GM12878 (cell line): ENCODE data around the gene TBATA. TPM values are rescaled to one million over a fixed set of nuclear protein-coding genes. Genes with fewer than 3 reads are reported as not detected.

ENCODE experiments used
- ATAC-seq: fragments of 200-7000 bp; cut with Tn5 transposase; 3 replicates; pipeline ENCODE4 v1.9.1; 2020; ENCODE audit warnings: mild to moderate bottlenecking, moderate library complexity
- BruUV-seq: library from RNA; stranded (reverse); fragments of 400-500 nt; replicated peaks from 2 replicates; lab custom pipeline; 2021; lab: Mats Ljungman, UMichigan
- CTCF ChIA-PET: fragments of 300-600 bp; sonication (Branson Sonifier 250); formaldehyde crosslinking; extraction: SDS; loops from one replicate; lab custom pipeline; 2021; ENCODE audit warnings: inconsistent platforms; lab: Yijun Ruan, JAX
- POLR2A ChIA-PET: fragments of 350-600 bp; formaldehyde crosslinking; extraction: SDS; loops from one replicate; lab custom pipeline; 2021; ENCODE audit warnings: inconsistent platforms; lab: Charles Lee
- RAD21 ChIA-PET: fragments of 300-600 bp; sonication (Branson Sonifier 250); formaldehyde crosslinking; loops from one replicate; lab custom pipeline; 2023; ENCODE audit warnings: antibody characterized with exemption; ENCODE audit not compliant: unreplicated experiment; lab: Charles Lee
- SMC1A ChIA-PET: fragments of 300-600 bp; sonication (Branson Sonifier 250); formaldehyde crosslinking; loops from one replicate; lab custom pipeline; 2023; ENCODE audit not compliant: unreplicated experiment, uncharacterized antibody; lab: Charles Lee
- DNase-seq: peaks from one replicate; pipeline ENCODE4 v3.0.0-alpha.2; 2011; ENCODE audit warnings: low read depth, low spot score
- FAIRE-seq: peaks from 3 replicates; lab custom pipeline; 2011; peaks lifted over from hg19 to GRCh38; lab: Jason Lieb, UNC
- H2AFZ ChIP-seq: 2 replicates; pipeline ENCODE4 v1.6.0; 2011; ENCODE audit warnings: low read depth, low read length, control low read depth; ENCODE audit not compliant: control insufficient read depth
- H3K27ac ChIP-seq: 2 replicates; pipeline ENCODE4 v1.5.1; 2011; ENCODE audit warnings: control low read depth; ENCODE audit not compliant: control insufficient read depth, insufficient read depth
- H3K27me3 ChIP-seq, 2 experiments: replicated peaks in 1 of 2; 2 replicates each; pipeline versions ENCODE4 v1.6.0 to v1.6.1; 2011; ENCODE audit warnings: low read length in 1 of 2; ENCODE audit not compliant: control insufficient read depth in 2 of 2, insufficient read depth in 2 of 2
- H3K36me3 ChIP-seq, 2 experiments: 2 replicates each; pipeline ENCODE4 v1.5.1; 2011; ENCODE audit warnings: low read length in 1 of 2; ENCODE audit not compliant: control insufficient read depth in 2 of 2, insufficient read depth in 2 of 2
- H3K4me1 ChIP-seq: 2 replicates; pipeline ENCODE4 v1.6.1; 2011; ENCODE audit warnings: mild to moderate bottlenecking, low read length, moderate library complexity, mixed read lengths; ENCODE audit not compliant: control insufficient read depth, insufficient read depth
- H3K4me2 ChIP-seq: 2 replicates; pipeline ENCODE4 v1.6.0; 2011; ENCODE audit warnings: control low read depth; ENCODE audit not compliant: control insufficient read depth, insufficient read depth
- H3K4me3 ChIP-seq: fragments of 200-600 bp; sonication (generic); 2 replicates; pipeline ENCODE4 v1.5.1; 2016
- H3K79me2 ChIP-seq: 2 replicates; pipeline ENCODE4 v1.6.0; 2011; ENCODE audit warnings: low read length; ENCODE audit not compliant: control insufficient read depth, insufficient read depth
- H3K9ac ChIP-seq: 2 replicates; pipeline ENCODE4 v1.8.0; 2011; ENCODE audit warnings: low read length, control low read depth, mixed read lengths; ENCODE audit not compliant: control insufficient read depth, insufficient read depth
- H3K9me3 ChIP-seq: replicated peaks from 3 replicates; pipeline ENCODE4 v1.5.1; 2011; ENCODE audit warnings: mild to moderate bottlenecking, low read length; ENCODE audit not compliant: control insufficient read depth, insufficient read depth
- H4K20me1 ChIP-seq: 2 replicates; pipeline ENCODE4 v1.6.0; 2011; ENCODE audit not compliant: control insufficient read depth, insufficient read depth
- BCL11A ChIP-seq: IDR thresholded peaks from 2 replicates; pipeline ENCODE4 v1.6.1; 2011; ENCODE audit warnings: low read depth, low read length
- GATAD2B ChIP-seq: fragments of 450-650 bp; conservative IDR thresholded peaks from 2 replicates; pipeline ENCODE4 v1.6.1; 2017; ENCODE audit warnings: low read depth, mild to moderate bottlenecking, moderate library complexity
- HDGF ChIP-seq: fragments of 450-650 bp; IDR thresholded peaks from 2 replicates; pipeline ENCODE4 v1.6.1; 2016; ENCODE audit warnings: antibody characterized with exemption
- KDM1A ChIP-seq: fragments of 200-600 bp; sonication (generic); IDR thresholded peaks from 2 replicates; pipeline ENCODE4 v1.6.1; 2016; ENCODE audit warnings: borderline replicate concordance
- MXI1 ChIP-seq: fragments of 150-350 bp; IDR thresholded peaks from 2 replicates; pipeline ENCODE4 v1.6.1; 2011; ENCODE audit warnings: low read depth, mild to moderate bottlenecking, inconsistent platforms, low read length, improper control_type of control experiment
- MYB ChIP-seq: fragments of 150-350 bp; IDR thresholded peaks from 2 replicates; pipeline ENCODE4 v1.6.1; 2014; ENCODE audit warnings: mild to moderate bottlenecking, low read depth, low read length, borderline replicate concordance
- NFXL1 ChIP-seq: fragments of 450-650 bp; IDR thresholded peaks from 2 replicates; pipeline ENCODE4 v1.6.1; 2017; ENCODE audit warnings: antibody characterized with exemption, mild to moderate bottlenecking, borderline replicate concordance
- SMARCA5 ChIP-seq: fragments of 450-650 bp; IDR thresholded peaks from 2 replicates; pipeline ENCODE4 v1.6.1; 2017; ENCODE audit warnings: mild to moderate bottlenecking
- SPI1 ChIP-seq: IDR thresholded peaks from 2 replicates; pipeline ENCODE4 v1.6.1; 2011; ENCODE audit warnings: low read depth, mild to moderate bottlenecking, low read length, moderate library complexity, borderline replicate concordance; ENCODE audit not compliant: insufficient read depth
- SRF ChIP-seq, 2 experiments: IDR thresholded peaks; 2 replicates each; pipeline ENCODE4 v1.6.1; 2011; ENCODE audit warnings: low read depth in 2 of 2, low read length in 2 of 2, mild to moderate bottlenecking in 1 of 2, moderate library complexity in 1 of 2
- STAT3 ChIP-seq: IDR thresholded peaks from 2 replicates; pipeline ENCODE4 v1.6.1; 2011; ENCODE audit warnings: low read depth, low read length, improper control_type of control experiment
- ZBTB11 ChIP-seq: fragments of 450-650 bp; formaldehyde crosslinking; IDR thresholded peaks from 2 replicates; pipeline ENCODE4 v1.5.0; 2022; ENCODE audit warnings: mild to moderate bottlenecking, missing genetic modification characterization
- WGBS: methylation state at CpG from one replicate; pipeline ENCODE4 v1.1.6; 2016; ENCODE audit warnings: low lambda C conversion rate; ENCODE audit not compliant: insufficient replicate concordance, insufficient coverage; ENCODE audit errors: missing lambda C conversion rate; 5-methylcytosine and 5-hydroxymethylcytosine counted together
- in situ Hi-C: fragments of 300-500 bp; cut with MboI; formaldehyde crosslinking; loops from 9 replicates; pipeline ENCODE4 v1.14.3; 2018; ENCODE audit warnings: mixed read lengths
- intact Hi-C: fragments of 100-400 bp; cut with micrococcal nuclease; formaldehyde crosslinking; loops from one replicate; pipeline ENCODE4 v1.14.2; 2022; ENCODE audit not compliant: unreplicated experiment
- polyA plus RNA-seq, 11 experiments: library from polyadenylated mRNA; depleted of rRNA in 4 of 11; unstranded in 6 of 11; stranded (reverse) in 5 of 11; fragments of >200 nt; fragmentation: Nextera tagmentation in 4 of 11; fragmentation: Illumina TruSeq in 1 of 11; extraction: Ambion mirVana in 4 of 11; extraction: Trizol in 1 of 11; gene quantifications; 1 replicate in 1 of 11; 2 replicates in 10 of 11; pipeline versions ENCODE4 v1.2.1 to v1.2.3, GENCODE V29; 2011 to 2016; ENCODE audit warnings: inconsistent platforms in 2 of 11, missing spikeins in 2 of 11, low read depth in 1 of 11
- total RNA-seq, 4 experiments: library from RNA; depleted of rRNA in 3 of 4; stranded (reverse); fragments of >200 nt in 3 of 4; fragmentation: Illumina TruSeq in 1 of 4; extraction: Trizol in 1 of 4; gene quantifications; 2 replicates each; pipeline versions ENCODE4 v1.2.1 to v1.2.3, GENCODE V29; 2013 to 2021
- TF ChIP-seq, protein P1 (sequence below): IDR thresholded peaks from 2 replicates; pipeline ENCODE4 v1.6.1; 2012; ENCODE audit warnings: low read length, inconsistent platforms

The TBATA gene
- total and polyA plus RNA-seq, 10 of the 15 experiments (the other 5 are each of a cell fraction or from before 2014, with no cell fraction given), result not detected

GRCh38 chr10:70812814-70813213 lies 27.6 kb upstream of the TBATA start:
- Histone ChIP-seq H3K27me3 (no peaks in the 10 kb centered on the region), H3K79me2 (peaks cover 3% of the 10 kb centered on the region; the same call in 1 of the 2 replicates), H3K4me3 (no peak overlapping the region), H2AFZ (no peak overlapping the region), H4K20me1 (no peaks in the 10 kb centered on the region; the same call in 1 of the 2 replicates), H3K27ac (no peak overlapping the region), H3K4me1 (no peaks in the 10 kb centered on the region), H3K4me2 (no peak overlapping the region), H3K9me3 (no peaks in the 10 kb centered on the region), H3K9ac (no peak overlapping the region), H3K36me3 (no peaks in the 10 kb centered on the region)
- BruUV-seq, result no TSS peak
- no peak for ATAC-seq
- DNase-seq, result no peak
- POLR2A ChIA-PET, result no interaction called here
- SMC1A ChIA-PET, result interaction anchor here (0.9 to 1.8 kb wide), 2 partner anchors 27 to 66 kb away, joined by 3 to 5 read pairs; no protein-coding TSS in a partner anchor
- CTCF ChIA-PET, result interaction anchor here (1.2 kb wide), 1 partner anchor 68 kb away, joined by 5 read pairs; no protein-coding TSS in a partner anchor
- RAD21 ChIA-PET, result no interaction called here
- intact Hi-C loops (no loop called here), in situ Hi-C loops (loop anchor here (5.0 kb wide), 1 partner anchor 69 kb away; no protein-coding TSS in a partner anchor)
- TF ChIP-seq STAT3 (no peak), GATAD2B (no peak)
- no peak for FAIRE-seq
- 76% methylated on average over 4 of the region's 4 CpGs for WGBS

GRCh38 chr10:70811881-70812280 lies 26.7 kb upstream of the TBATA start:
- H3K4me2 ChIP-seq, result no peak overlapping the region
- ATAC-seq, result no peak
- CTCF ChIA-PET, result no interaction called here
- SMC1A ChIA-PET, result no interaction called here
- H4K20me1 ChIP-seq, result no peaks in the 10 kb centered on the region; the same call in 1 of the 2 replicates
- no peaks in the 10 kb centered on the region for H3K36me3 ChIP-seq
- H3K4me1 ChIP-seq, result no peaks in the 10 kb centered on the region
- in situ Hi-C loops, result loop anchor here (5.0 kb wide), 1 partner anchor 70 kb away; no protein-coding TSS in a partner anchor
- intact Hi-C loops, result no loop called here
- no TSS peak for BruUV-seq
- H3K9ac ChIP-seq, result no peak overlapping the region
- H3K79me2 ChIP-seq, result peaks cover 3% of the 10 kb centered on the region; the same call in 1 of the 2 replicates
- H3K27ac ChIP-seq, result no peak overlapping the region
- RAD21 ChIA-PET, result no interaction called here
- POLR2A ChIA-PET, result no interaction called here
- no peaks in the 10 kb centered on the region for H3K27me3 ChIP-seq
- H2AFZ ChIP-seq, result no peak overlapping the region
- H3K4me3 ChIP-seq, result no peak overlapping the region
- no peak for FAIRE-seq
- no peaks in the 10 kb centered on the region for H3K9me3 ChIP-seq
- 36% methylated on average over 3 of the region's 3 CpGs for WGBS
- DNase-seq, result no peak
- TF ChIP-seq BCL11A (no peak), SMARCA5 (no peak), MYB (no peak), SPI1 (no peak), HDGF (no peak), NFXL1 (no peak), SRF (IDR thresholded peaks at IDR 0.05; ENCODE audit: low read depth in 2 of 2, low read length in 2 of 2) (no peak), MXI1 (no peak), ZBTB11 (CRISPR knock-in tag) (no peak), KDM1A (no peak)
- TF ChIP-seq, protein P1, sequence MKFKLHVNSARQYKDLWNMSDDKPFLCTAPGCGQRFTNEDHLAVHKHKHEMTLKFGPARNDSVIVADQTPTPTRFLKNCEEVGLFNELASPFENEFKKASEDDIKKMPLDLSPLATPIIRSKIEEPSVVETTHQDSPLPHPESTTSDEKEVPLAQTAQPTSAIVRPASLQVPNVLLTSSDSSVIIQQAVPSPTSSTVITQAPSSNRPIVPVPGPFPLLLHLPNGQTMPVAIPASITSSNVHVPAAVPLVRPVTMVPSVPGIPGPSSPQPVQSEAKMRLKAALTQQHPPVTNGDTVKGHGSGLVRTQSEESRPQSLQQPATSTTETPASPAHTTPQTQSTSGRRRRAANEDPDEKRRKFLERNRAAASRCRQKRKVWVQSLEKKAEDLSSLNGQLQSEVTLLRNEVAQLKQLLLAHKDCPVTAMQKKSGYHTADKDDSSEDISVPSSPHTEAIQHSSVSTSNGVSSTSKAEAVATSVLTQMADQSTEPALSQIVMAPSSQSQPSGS, result no peak
